Measurements from ENCODE around the gene SEMA4D.

SEMA4D gene

GRCh38 chr9:89462817-89463683 is 34.9 kb downstream of the SEMA4D start:
- no peaks in the 10 kb centered on the region for H3K4me1 ChIP-seq (ENCODE audit: insufficient read depth, low read length, severe bottlenecking)
- TF ChIP-seq EZH2 (IDR thresholded peaks at IDR 0.05; ENCODE audit: borderline replicate concordance, low read length) (no peak), CTCF (IDR thresholded peaks at IDR 0.05; ENCODE audit: low read length) (no peak)
- H4K20me1 ChIP-seq (ENCODE audit: insufficient read depth, low read length), result no peaks in the 10 kb centered on the region

GRCh38 chr9:89462199-89462598 is 35.7 kb downstream of the SEMA4D start:
- H3K27me3 ChIP-seq (ENCODE audit: insufficient read depth, low read length), result 0 out of 2 replicates have a peak, but pooled peaks cover 4% of the 10 kb centered on the region
- H3F3A ChIP-seq (ENCODE audit: insufficient read depth, low read length), result no peaks in the 10 kb centered on the region
- TF ChIP-seq EZH2 (IDR thresholded peaks at IDR 0.05; ENCODE audit: borderline replicate concordance, low read length) (no peak), CTCF (IDR thresholded peaks at IDR 0.05; ENCODE audit: low read length) (no peak)
- no peaks in the 10 kb centered on the region for H3K9me3 ChIP-seq (ENCODE audit: low read length)
- H2AFZ ChIP-seq (ENCODE audit: low read length), result no peak overlapping the region
- no peak overlapping the region for H3K4me3 ChIP-seq (ENCODE audit: low read depth, low read length, poor library complexity, severe bottlenecking)
- H3K36me3 ChIP-seq (ENCODE audit: insufficient read depth, low read length), result no peaks in the 10 kb centered on the region
- no peaks in the 10 kb centered on the region for H3K4me1 ChIP-seq (ENCODE audit: insufficient read depth, low read length, severe bottlenecking)
- no peaks in the 10 kb centered on the region for H4K20me1 ChIP-seq (ENCODE audit: insufficient read depth, low read length)
- no peak overlapping the region for H3K9ac ChIP-seq (ENCODE audit: low read length)
- no peaks in the 10 kb centered on the region for H3K9me2 ChIP-seq (ENCODE audit: low read depth, low read length)
- no peaks in the 10 kb centered on the region for H3K79me2 ChIP-seq (ENCODE audit: insufficient read depth, low read length)
- H3K4me2 ChIP-seq (ENCODE audit: low read length), result no peak overlapping the region
- H3K27ac ChIP-seq (ENCODE audit: low read depth, low read length, poor library complexity, severe bottlenecking), result no peak overlapping the region

More at GRCh38 chr9:89462817-89463683, 34.9 kb downstream of the SEMA4D start:
- H3K27ac ChIP-seq (ENCODE audit: low read depth, low read length, poor library complexity, severe bottlenecking), result no peak overlapping the region
- H3K9ac ChIP-seq (ENCODE audit: low read length), result no peak overlapping the region
- no peaks in the 10 kb centered on the region for H3K79me2 ChIP-seq (ENCODE audit: insufficient read depth, low read length)
- H3K4me3 ChIP-seq (ENCODE audit: low read depth, low read length, poor library complexity, severe bottlenecking), result no peak overlapping the region
- H3K27me3 ChIP-seq (ENCODE audit: insufficient read depth, low read length), result 0 out of 2 replicates have a peak, but pooled peaks cover 4% of the 10 kb centered on the region
- no peaks in the 10 kb centered on the region for H3K9me2 ChIP-seq (ENCODE audit: low read depth, low read length)
- no peaks in the 10 kb centered on the region for H3K9me3 ChIP-seq (ENCODE audit: low read length)
- H3K4me2 ChIP-seq (ENCODE audit: low read length), result no peak overlapping the region
- no peaks in the 10 kb centered on the region for H3F3A ChIP-seq (ENCODE audit: insufficient read depth, low read length)
- H2AFZ ChIP-seq (ENCODE audit: low read length), result no peak overlapping the region
- H3K36me3 ChIP-seq (ENCODE audit: insufficient read depth, low read length), result no peaks in the 10 kb centered on the region

- H3F3A ChIP-seq (ENCODE audit: insufficient read depth, low read length), result no peaks in the 10 kb centered on the region
- TF ChIP-seq CTCF (IDR thresholded peaks at IDR 0.05; ENCODE audit: low read length) (no peak), EZH2 (IDR thresholded peaks at IDR 0.05; ENCODE audit: borderline replicate concordance, low read length) (no peak)
- no peaks in the 10 kb centered on the region for H3K79me2 ChIP-seq (ENCODE audit: insufficient read depth, low read length)
- no peak overlapping the region for H3K27ac ChIP-seq (ENCODE audit: low read depth, low read length, poor library complexity, severe bottlenecking)
- no peak overlapping the region for H3K4me2 ChIP-seq (ENCODE audit: low read length)
- H3K9me3 ChIP-seq (ENCODE audit: low read length), result no peaks in the 10 kb centered on the region
- no peak overlapping the region for H3K9ac ChIP-seq (ENCODE audit: low read length)
- H3K27me3 ChIP-seq (ENCODE audit: insufficient read depth, low read length), result 0 out of 2 replicates have a peak, but pooled peaks cover 4% of the 10 kb centered on the region
- H4K20me1 ChIP-seq (ENCODE audit: insufficient read depth, low read length), result no peaks in the 10 kb centered on the region
- H2AFZ ChIP-seq (ENCODE audit: low read length), result no peak overlapping the region
- H3K36me3 ChIP-seq (ENCODE audit: insufficient read depth, low read length), result no peaks in the 10 kb centered on the region
- H3K4me1 ChIP-seq (ENCODE audit: insufficient read depth, low read length, severe bottlenecking), result no peaks in the 10 kb centered on the region
- no peaks in the 10 kb centered on the region for H3K9me2 ChIP-seq (ENCODE audit: low read depth, low read length)
- H3K4me3 ChIP-seq (ENCODE audit: low read depth, low read length, poor library complexity, severe bottlenecking), result no peak overlapping the region
Measured at GRCh38 chr9:89461265-89461664, 36.6 kb downstream of the SEMA4D start.

Data from OCI-LY1 (cell line).